Measurements from ENCODE around the gene CFAP54. TPM values are rescaled to one million over a fixed set of nuclear protein-coding genes. Genes with fewer than 3 reads are reported as not detected.

CFAP54 gene
- total RNA-seq, 1 donor from 2014 or later = 0.16 TPM

- H3K9me3 ChIP-seq (replicated peaks) = no peaks in the 10 kb centered on the region
- no peak overlapping the region for H3K27ac ChIP-seq (replicated peaks)
- no peak overlapping the region for H3K4me3 ChIP-seq
- TF ChIP-seq, protein P1, sequence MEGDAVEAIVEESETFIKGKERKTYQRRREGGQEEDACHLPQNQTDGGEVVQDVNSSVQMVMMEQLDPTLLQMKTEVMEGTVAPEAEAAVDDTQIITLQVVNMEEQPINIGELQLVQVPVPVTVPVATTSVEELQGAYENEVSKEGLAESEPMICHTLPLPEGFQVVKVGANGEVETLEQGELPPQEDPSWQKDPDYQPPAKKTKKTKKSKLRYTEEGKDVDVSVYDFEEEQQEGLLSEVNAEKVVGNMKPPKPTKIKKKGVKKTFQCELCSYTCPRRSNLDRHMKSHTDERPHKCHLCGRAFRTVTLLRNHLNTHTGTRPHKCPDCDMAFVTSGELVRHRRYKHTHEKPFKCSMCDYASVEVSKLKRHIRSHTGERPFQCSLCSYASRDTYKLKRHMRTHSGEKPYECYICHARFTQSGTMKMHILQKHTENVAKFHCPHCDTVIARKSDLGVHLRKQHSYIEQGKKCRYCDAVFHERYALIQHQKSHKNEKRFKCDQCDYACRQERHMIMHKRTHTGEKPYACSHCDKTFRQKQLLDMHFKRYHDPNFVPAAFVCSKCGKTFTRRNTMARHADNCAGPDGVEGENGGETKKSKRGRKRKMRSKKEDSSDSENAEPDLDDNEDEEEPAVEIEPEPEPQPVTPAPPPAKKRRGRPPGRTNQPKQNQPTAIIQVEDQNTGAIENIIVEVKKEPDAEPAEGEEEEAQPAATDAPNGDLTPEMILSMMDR (IDR thresholded peaks at IDR 0.05; ENCODE audit: borderline replicate concordance) = no peak
- no peaks in the 10 kb centered on the region for H3K27me3 ChIP-seq (ENCODE audit: low read depth)
- H3K36me3 ChIP-seq = no peaks in the 10 kb centered on the region
- no peaks in the 10 kb centered on the region for H3K4me1 ChIP-seq
- intact Hi-C loops (cut with micrococcal nuclease) = no loop called here
- DNase-seq = no peak
Observed at GRCh38 chr12:96478011-96478410, 11.4 kb upstream of the CFAP54 start.

GRCh38 chr12:96482086-96482485 lies 7.3 kb upstream of the CFAP54 start:
- DNase-seq = no peak
- peaks cover 12% of the 10 kb centered on the region for H3K27me3 ChIP-seq (ENCODE audit: low read depth)
- H3K36me3 ChIP-seq = no peaks in the 10 kb centered on the region
- TF ChIP-seq, protein P1 (IDR thresholded peaks at IDR 0.05; ENCODE audit: borderline replicate concordance) = no peak
- H3K4me1 ChIP-seq = no peaks in the 10 kb centered on the region
- H3K27ac ChIP-seq (replicated peaks) = no peak overlapping the region
- intact Hi-C loops (cut with micrococcal nuclease) = no loop called here
- H3K9me3 ChIP-seq (replicated peaks) = no peaks in the 10 kb centered on the region
- no peak overlapping the region for H3K4me3 ChIP-seq

GRCh38 chr12:96483116-96483515 lies 6.3 kb upstream of the CFAP54 start:
- no peak overlapping the region for H3K4me3 ChIP-seq
- no peak overlapping the region for H3K27ac ChIP-seq (replicated peaks)
- H3K9me3 ChIP-seq (replicated peaks) = no peaks in the 10 kb centered on the region
- DNase-seq = no peak
- no peaks in the 10 kb centered on the region for H3K36me3 ChIP-seq
- intact Hi-C loops (cut with micrococcal nuclease) = no loop called here
- TF ChIP-seq, protein P1 (IDR thresholded peaks at IDR 0.05; ENCODE audit: borderline replicate concordance) = no peak
- peaks cover 12% of the 10 kb centered on the region for H3K27me3 ChIP-seq (ENCODE audit: low read depth)
- no peaks in the 10 kb centered on the region for H3K4me1 ChIP-seq

DNA sequence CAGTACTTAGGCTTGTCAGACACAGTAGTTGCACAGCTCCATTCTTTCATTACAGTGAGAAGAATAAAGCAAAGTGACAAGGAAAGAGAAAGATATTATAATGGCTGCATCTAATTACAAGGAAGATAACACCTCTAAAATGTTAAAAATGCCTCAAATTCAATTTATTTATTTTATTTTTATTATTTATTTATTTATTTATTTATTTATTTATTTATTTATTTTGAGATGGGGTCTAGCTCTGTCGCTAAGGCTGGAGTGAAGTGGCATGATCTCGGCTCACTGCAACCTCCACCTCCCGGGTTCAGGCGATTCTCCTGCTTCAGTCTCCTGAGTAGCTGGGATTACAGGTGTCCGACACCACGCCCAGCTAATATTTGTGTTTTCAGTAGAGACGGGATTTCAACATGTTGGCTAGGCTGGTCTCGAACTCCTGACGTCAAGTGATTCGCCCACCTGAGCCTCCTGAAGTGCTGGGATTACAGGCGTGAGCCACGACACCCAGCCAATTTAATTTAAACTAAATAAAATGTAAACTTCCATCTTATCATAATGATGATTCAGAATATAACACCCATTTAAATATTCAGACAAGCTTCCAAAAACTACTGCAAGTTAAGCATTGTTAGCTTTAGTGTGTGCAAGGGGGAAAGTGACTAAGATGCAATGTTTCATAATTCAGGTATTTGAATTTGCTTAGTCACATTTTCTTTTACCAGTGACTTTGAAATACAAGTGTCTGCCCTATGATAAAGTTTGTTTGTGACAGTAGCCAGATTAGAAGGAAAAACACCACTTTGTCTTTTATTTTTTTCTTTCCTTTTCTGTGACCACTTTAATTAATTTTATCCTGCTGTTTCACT lies 2.4 kb upstream of the CFAP54 start:
- TF ChIP-seq, protein P1 (IDR thresholded peaks at IDR 0.05; ENCODE audit: borderline replicate concordance) = no peak
- H3K4me1 ChIP-seq = peaks cover 10% of the 10 kb centered on the region
- no peaks in the 10 kb centered on the region for H3K36me3 ChIP-seq
- H3K4me3 ChIP-seq = no peak overlapping the region
- DNase-seq = no peak
- peaks cover 12% of the 10 kb centered on the region for H3K27me3 ChIP-seq (ENCODE audit: low read depth)
- no peak overlapping the region for H3K27ac ChIP-seq (replicated peaks)
- no peaks in the 10 kb centered on the region for H3K9me3 ChIP-seq (replicated peaks)
- intact Hi-C loops (cut with micrococcal nuclease) = no loop called here

- Histone ChIP-seq H3K36me3 (no peaks in the 10 kb centered on the region), H3K4me1 (peaks cover 10% of the 10 kb centered on the region), H3K27ac (replicated peaks) (no peak overlapping the region), H3K9me3 (replicated peaks) (no peaks in the 10 kb centered on the region), H3K4me3 (no peak overlapping the region), H3K27me3 (ENCODE audit: low read depth) (peaks cover 12% of the 10 kb centered on the region)
- TF ChIP-seq, protein P1 (IDR thresholded peaks at IDR 0.05; ENCODE audit: borderline replicate concordance) = no peak
- intact Hi-C loops (cut with micrococcal nuclease) = no loop called here
- no peak for DNase-seq
Observed at GRCh38 chr12:96487634-96488033, 1.7 kb upstream of the CFAP54 start.

Data from left ventricle myocardium inferior (tissue), 1 donor.